GM12872 (cell line): Measurements from ENCODE around the gene CPEB1.

Experiments used
- CTCF ChIP-seq: IDR thresholded peaks from 3 replicates; pipeline ENCODE4 v1.5.1; 2011; ENCODE audit warnings: low read depth, mild to moderate bottlenecking, low read length, moderate library complexity; ENCODE audit not compliant: insufficient read depth

Gene CPEB1

DNA sequence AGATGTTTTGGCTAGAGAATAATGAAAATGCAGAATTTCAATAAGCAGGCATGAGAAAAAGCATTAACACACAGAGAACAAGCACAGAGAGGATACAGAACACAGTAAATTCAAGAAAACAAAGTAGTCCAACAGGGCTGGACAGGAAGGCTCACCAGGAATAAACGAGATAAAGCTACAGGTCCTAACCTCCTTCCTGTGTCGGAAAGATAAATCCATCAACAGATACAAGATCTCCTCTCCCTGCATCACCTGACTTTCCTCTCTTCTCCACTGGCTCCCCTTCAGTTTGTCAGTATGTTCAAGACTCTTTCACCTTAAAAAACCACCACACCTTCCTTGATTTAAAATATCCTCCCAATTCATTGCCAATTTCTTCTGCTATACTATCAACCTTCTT lies 11.4 kb downstream of the CPEB1 start:
- no peak for TF ChIP-seq CTCF

DNA sequence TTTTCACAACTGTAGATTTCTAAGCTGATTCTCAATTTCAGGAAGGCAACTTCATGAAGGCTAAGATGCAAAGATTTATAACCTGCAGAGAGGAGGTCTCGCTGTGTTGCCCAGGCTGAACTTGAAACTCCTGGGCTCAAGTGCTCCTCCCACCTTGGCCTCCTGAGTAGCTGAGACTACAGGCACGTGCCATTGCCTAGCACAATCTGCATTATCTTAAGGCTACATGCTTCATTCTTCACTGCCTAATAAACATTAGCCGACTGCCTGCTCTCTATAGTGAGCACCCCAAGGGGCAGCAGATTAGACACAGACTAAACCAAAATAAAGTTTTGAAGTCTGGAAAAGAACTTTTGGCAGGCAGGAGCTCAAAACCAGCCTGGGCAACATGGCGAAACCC lies 17.1 kb downstream of the CPEB1 start:
- TF ChIP-seq CTCF, result no peak

- TF ChIP-seq CTCF, result no peak
These were observed 22.0 kb downstream of the CPEB1 start for GRCh38 chr15:82625136-82625535.

GRCh38 chr15:82624438-82624837 lies 22.7 kb downstream of the CPEB1 start:
- no peak for TF ChIP-seq CTCF

DNA sequence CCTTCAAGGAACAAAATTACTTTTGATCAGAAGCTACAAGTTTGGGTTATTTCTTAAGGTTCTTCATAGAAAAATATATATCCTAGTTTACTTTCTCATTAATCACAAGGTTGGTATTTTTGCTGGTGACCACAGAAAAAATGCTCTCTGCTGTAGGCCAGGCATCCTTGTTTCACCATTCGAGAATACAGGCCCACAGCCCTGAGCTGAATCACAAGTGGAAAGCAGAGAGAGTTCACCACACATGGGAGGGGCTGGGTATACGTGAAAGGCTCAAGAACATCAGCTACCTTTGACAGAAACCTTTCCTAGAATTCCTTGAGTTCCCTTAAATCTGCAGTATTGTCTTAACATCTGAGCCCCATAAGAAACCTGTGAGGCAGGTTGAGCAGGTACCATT lies 23.2 kb downstream of the CPEB1 start:
- no peak for TF ChIP-seq CTCF

GRCh38 chr15:82621970-82622369 lies 25.2 kb downstream of the CPEB1 start:
- TF ChIP-seq CTCF, result no peak

GRCh38 chr15:82613747-82614146 lies 33.4 kb downstream of the CPEB1 start:
- TF ChIP-seq CTCF, result no peak

- TF ChIP-seq CTCF, result no peak
These were observed 35.8 kb downstream of the CPEB1 start for GRCh38 chr15:82611348-82611747.
